Astrocyte (in vitro differentiated cells and primary cell): ENCODE measurements around the gene DOK6. TPM values are rescaled to one million over a fixed set of nuclear protein-coding genes. Genes with fewer than 3 reads are reported as not detected.

Experiments
- DNase-seq: peaks from one replicate; pipeline ENCODE4 v3.0.0-alpha.2; 2010; ENCODE audit warnings: low read depth
- FAIRE-seq: peaks from 2 replicates; lab custom pipeline; 2011; peaks lifted over from hg19 to GRCh38; lab: Jason Lieb, UNC
- H2AFZ ChIP-seq: 2 replicates; pipeline ENCODE4 v1.6.0; 2012; ENCODE audit warnings: low read depth, low read length, inconsistent platforms
- H3K27ac ChIP-seq: 2 replicates; pipeline ENCODE4 v1.5.1; 2011; ENCODE audit warnings: low read depth, low read length, inconsistent platforms
- H3K27me3 ChIP-seq: 2 replicates; pipeline ENCODE4 v1.6.0; 2011; ENCODE audit warnings: low read length, inconsistent platforms; ENCODE audit not compliant: insufficient read depth
- H3K36me3 ChIP-seq: 2 replicates; pipeline ENCODE4 v1.5.1; 2011; ENCODE audit warnings: low read length, inconsistent platforms; ENCODE audit not compliant: insufficient read depth
- H3K4me1 ChIP-seq: 2 replicates; pipeline ENCODE4 v1.5.1; 2011; ENCODE audit warnings: low read length, inconsistent platforms; ENCODE audit not compliant: insufficient read depth
- H3K4me2 ChIP-seq: 2 replicates; pipeline ENCODE4 v1.6.0; 2012; ENCODE audit warnings: low read length, inconsistent platforms
- H3K4me3 ChIP-seq: 2 replicates; pipeline ENCODE4 v1.5.1; 2011; ENCODE audit warnings: low read depth, mild to moderate bottlenecking, low read length, inconsistent platforms; ENCODE audit not compliant: insufficient read depth
- H3K79me2 ChIP-seq: 2 replicates; pipeline ENCODE4 v1.6.0; 2012; ENCODE audit warnings: mild to moderate bottlenecking, low read length, inconsistent platforms; ENCODE audit not compliant: insufficient read depth
- H3K9ac ChIP-seq: 2 replicates; pipeline ENCODE4 v1.6.0; 2012; ENCODE audit warnings: mild to moderate bottlenecking, low read length, inconsistent platforms
- H3K9me3 ChIP-seq: 2 replicates; pipeline ENCODE4 v1.5.1; 2012; ENCODE audit warnings: low read depth, mild to moderate bottlenecking, low read length, inconsistent platforms; ENCODE audit not compliant: insufficient read depth
- H4K20me1 ChIP-seq: 2 replicates; pipeline ENCODE4 v1.6.0; 2012; ENCODE audit warnings: low read length, inconsistent platforms; ENCODE audit not compliant: insufficient read depth
- H3K27ac Mint-ChIP-seq: one replicate; pipeline ENCODE4 v1.8.0; 2021; ENCODE audit warnings: mild to moderate bottlenecking, mixed read lengths; ENCODE audit not compliant: unreplicated experiment
- H3K27me3 Mint-ChIP-seq: one replicate; pipeline ENCODE4 v1.8.0; 2021; ENCODE audit warnings: low read depth, mixed read lengths; ENCODE audit not compliant: unreplicated experiment
- H3K36me3 Mint-ChIP-seq: one replicate; pipeline ENCODE4 v1.8.0; 2021; ENCODE audit warnings: low read depth, mixed read lengths; ENCODE audit not compliant: unreplicated experiment
- H3K4me1 Mint-ChIP-seq: one replicate; pipeline ENCODE4 v1.8.0; 2021; ENCODE audit warnings: low read depth, mixed read lengths; ENCODE audit not compliant: unreplicated experiment
- H3K4me3 Mint-ChIP-seq: one replicate; pipeline ENCODE4 v1.8.0; 2021; ENCODE audit warnings: mild to moderate bottlenecking, moderate library complexity, mixed read lengths; ENCODE audit not compliant: unreplicated experiment
- H3K9me3 Mint-ChIP-seq: one replicate; pipeline ENCODE4 v1.8.0; 2021; ENCODE audit warnings: mild to moderate bottlenecking, mixed read lengths; ENCODE audit not compliant: unreplicated experiment
- EZH2 ChIP-seq: IDR thresholded peaks from 2 replicates; pipeline ENCODE4 v1.6.1; 2012; ENCODE audit warnings: mild to moderate bottlenecking, low read length, inconsistent platforms; ENCODE audit not compliant: insufficient read depth
- total RNA-seq: library from RNA; stranded (reverse); gene quantifications from 2 replicates; pipeline ENCODE4 v1.2.1, GENCODE V29; 2021
- TF ChIP-seq, protein P1 (sequence below): IDR thresholded peaks from 2 replicates; pipeline ENCODE4 v1.5.1; 2011; ENCODE audit warnings: low read depth, mild to moderate bottlenecking, inconsistent platforms, low read length, moderate library complexity; ENCODE audit not compliant: insufficient read depth

DOK6 gene
- total RNA-seq, 1 donor from 2014 or later = 2.9 TPM

DNA sequence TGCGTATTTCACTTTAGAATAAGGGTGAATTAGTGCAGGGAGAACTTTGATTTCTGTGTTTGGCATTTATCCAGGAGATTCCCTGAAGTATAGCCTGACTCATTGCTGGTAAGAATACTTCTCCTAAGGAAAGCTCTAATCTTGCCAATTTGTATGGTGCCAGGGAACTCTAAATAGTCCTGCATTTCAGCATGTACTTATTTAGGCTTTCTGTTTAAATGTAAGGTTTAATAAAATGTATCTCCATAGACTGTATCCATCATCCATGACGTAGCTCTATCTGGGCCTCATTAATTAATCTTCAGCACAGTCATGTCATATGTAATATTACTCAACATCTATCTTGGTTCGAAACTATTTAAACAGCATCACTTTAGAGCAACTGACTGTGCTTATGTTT is 127.7 kb downstream of the DOK6 start:
- no peak overlapping the region for H3K4me2 ChIP-seq
- no peaks in the 10 kb centered on the region for H3K27me3 ChIP-seq
- H3K4me1 ChIP-seq = no peaks in the 10 kb centered on the region
- no peak overlapping the region for H3K27ac Mint-ChIP-seq
- no peak for TF ChIP-seq EZH2
- TF ChIP-seq, protein P1, sequence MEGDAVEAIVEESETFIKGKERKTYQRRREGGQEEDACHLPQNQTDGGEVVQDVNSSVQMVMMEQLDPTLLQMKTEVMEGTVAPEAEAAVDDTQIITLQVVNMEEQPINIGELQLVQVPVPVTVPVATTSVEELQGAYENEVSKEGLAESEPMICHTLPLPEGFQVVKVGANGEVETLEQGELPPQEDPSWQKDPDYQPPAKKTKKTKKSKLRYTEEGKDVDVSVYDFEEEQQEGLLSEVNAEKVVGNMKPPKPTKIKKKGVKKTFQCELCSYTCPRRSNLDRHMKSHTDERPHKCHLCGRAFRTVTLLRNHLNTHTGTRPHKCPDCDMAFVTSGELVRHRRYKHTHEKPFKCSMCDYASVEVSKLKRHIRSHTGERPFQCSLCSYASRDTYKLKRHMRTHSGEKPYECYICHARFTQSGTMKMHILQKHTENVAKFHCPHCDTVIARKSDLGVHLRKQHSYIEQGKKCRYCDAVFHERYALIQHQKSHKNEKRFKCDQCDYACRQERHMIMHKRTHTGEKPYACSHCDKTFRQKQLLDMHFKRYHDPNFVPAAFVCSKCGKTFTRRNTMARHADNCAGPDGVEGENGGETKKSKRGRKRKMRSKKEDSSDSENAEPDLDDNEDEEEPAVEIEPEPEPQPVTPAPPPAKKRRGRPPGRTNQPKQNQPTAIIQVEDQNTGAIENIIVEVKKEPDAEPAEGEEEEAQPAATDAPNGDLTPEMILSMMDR = no peak
- H3K36me3 ChIP-seq = no peaks in the 10 kb centered on the region
- no peak overlapping the region for H3K27ac ChIP-seq
- H3K36me3 Mint-ChIP-seq = no peaks in the 10 kb centered on the region
- no peak overlapping the region for H3K4me3 Mint-ChIP-seq
- no peak overlapping the region for H3K4me3 ChIP-seq
- no peaks in the 10 kb centered on the region for H4K20me1 ChIP-seq
- peaks cover 6% of the 10 kb centered on the region for H3K9me3 Mint-ChIP-seq
- H2AFZ ChIP-seq = no peak overlapping the region
- no peaks in the 10 kb centered on the region for H3K79me2 ChIP-seq
- peak; percentile 64 for DNase-seq
- FAIRE-seq = no peak
- H3K4me1 Mint-ChIP-seq = peaks cover 6% of the 10 kb centered on the region
- H3K9me3 ChIP-seq = no peaks in the 10 kb centered on the region
- no peaks in the 10 kb centered on the region for H3K27me3 Mint-ChIP-seq
- no peak overlapping the region for H3K9ac ChIP-seq

DNA sequence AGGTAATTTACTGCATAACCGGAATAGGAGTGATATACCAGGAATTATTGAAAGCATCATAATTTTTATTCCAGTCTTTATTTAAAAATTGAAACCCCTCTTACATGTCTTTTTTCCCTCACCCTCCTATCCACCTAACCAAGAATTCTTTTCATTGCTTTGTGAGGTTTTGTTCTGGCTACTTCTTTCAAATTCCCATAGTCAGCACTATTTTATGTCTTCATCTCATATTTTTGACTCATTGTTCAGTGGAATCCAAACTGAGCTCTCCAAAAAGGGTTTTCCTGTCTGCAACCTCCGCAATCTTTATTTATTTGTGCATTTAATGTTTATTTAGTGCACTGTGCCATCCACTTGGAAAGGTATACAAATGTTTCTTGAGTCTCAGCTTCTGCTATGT is 128.5 kb downstream of the DOK6 start:
- FAIRE-seq = no peak
- Histone ChIP-seq H3K27ac (no peak overlapping the region), H3K4me3 (no peak overlapping the region)

DNA sequence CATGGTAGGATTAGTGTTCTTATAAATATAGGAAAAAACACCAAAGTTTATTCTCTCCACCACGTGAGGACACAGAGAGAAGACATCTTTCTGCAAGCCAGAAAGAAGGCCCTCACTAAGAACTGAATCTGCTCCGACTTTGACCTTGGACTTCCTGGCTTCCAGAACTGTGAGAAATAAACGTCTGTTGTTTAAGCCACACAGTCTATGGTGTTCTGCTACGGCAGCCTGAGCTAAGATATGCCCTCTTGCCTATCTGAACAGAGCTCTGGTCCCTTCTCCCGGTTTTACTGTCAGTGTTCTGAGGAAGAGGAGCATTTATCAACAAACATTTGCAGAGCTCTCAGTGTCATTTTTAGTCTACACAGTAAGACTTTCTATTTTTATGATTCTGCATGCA is 131.3 kb downstream of the DOK6 start:
- no peak overlapping the region for H3K9ac ChIP-seq
- H3K4me1 ChIP-seq = no peaks in the 10 kb centered on the region
- no peak overlapping the region for H3K4me3 ChIP-seq
- H3K4me1 Mint-ChIP-seq = peaks cover 6% of the 10 kb centered on the region
- no peak for DNase-seq
- no peaks in the 10 kb centered on the region for H3K27me3 Mint-ChIP-seq
- no peak for FAIRE-seq
- H3K79me2 ChIP-seq = no peaks in the 10 kb centered on the region
- peaks cover 4% of the 10 kb centered on the region for H3K9me3 Mint-ChIP-seq
- H4K20me1 ChIP-seq = no peaks in the 10 kb centered on the region
- no peak overlapping the region for H3K4me2 ChIP-seq
- no peaks in the 10 kb centered on the region for H3K27me3 ChIP-seq
- H3K27ac ChIP-seq = no peak overlapping the region
- H3K4me3 Mint-ChIP-seq = no peak overlapping the region
- H3K9me3 ChIP-seq = no peaks in the 10 kb centered on the region
- H2AFZ ChIP-seq = no peak overlapping the region
- H3K36me3 ChIP-seq = no peaks in the 10 kb centered on the region
- no peak overlapping the region for H3K27ac Mint-ChIP-seq
- no peaks in the 10 kb centered on the region for H3K36me3 Mint-ChIP-seq
- no peak for TF ChIP-seq EZH2
- TF ChIP-seq, protein P1 = no peak

More for the DNA sequence above, 128.5 kb downstream of the DOK6 start:
- no peaks in the 10 kb centered on the region for H3K79me2 ChIP-seq
- H4K20me1 ChIP-seq = no peaks in the 10 kb centered on the region
- Mint-ChIP-seq H3K27me3 (no peaks in the 10 kb centered on the region), H3K4me3 (no peak overlapping the region), H3K36me3 (no peaks in the 10 kb centered on the region), H3K4me1 (peaks cover 6% of the 10 kb centered on the region), H3K9me3 (peaks cover 6% of the 10 kb centered on the region), H3K27ac (no peak overlapping the region)
- H3K4me2 ChIP-seq = no peak overlapping the region
- no peaks in the 10 kb centered on the region for H3K4me1 ChIP-seq
- no peaks in the 10 kb centered on the region for H3K27me3 ChIP-seq
- TF ChIP-seq EZH2 = no peak
- TF ChIP-seq, protein P1 = no peak
- H3K36me3 ChIP-seq = no peaks in the 10 kb centered on the region
- no peak overlapping the region for H2AFZ ChIP-seq
- H3K9me3 ChIP-seq = no peaks in the 10 kb centered on the region
- no peak for DNase-seq
- no peak overlapping the region for H3K9ac ChIP-seq
